MM.1S (cell line): ENCODE results near the gene COG2.

Experiments used
- CTCF ChIP-seq: fragments of 300-600 bp; sonication (generic); IDR thresholded peaks from 2 replicates; pipeline ENCODE4 v1.5.1; 2016; ENCODE audit warnings: antibody characterized with exemption, low read length, mixed read lengths
- EZH2 ChIP-seq: fragments of 300-600 bp; sonication (generic); optimal IDR thresholded peaks from 2 replicates; pipeline ENCODE3; 2017; ENCODE audit warnings: low read depth, mild to moderate bottlenecking, antibody characterized with exemption, low read length, mixed read lengths
- EZH2phosphoT487 ChIP-seq: fragments of 300-600 bp; sonication (generic); IDR thresholded peaks from 2 replicates; pipeline ENCODE4 v1.6.1; 2018; ENCODE audit warnings: antibody characterized with exemption, low read length

DNA sequence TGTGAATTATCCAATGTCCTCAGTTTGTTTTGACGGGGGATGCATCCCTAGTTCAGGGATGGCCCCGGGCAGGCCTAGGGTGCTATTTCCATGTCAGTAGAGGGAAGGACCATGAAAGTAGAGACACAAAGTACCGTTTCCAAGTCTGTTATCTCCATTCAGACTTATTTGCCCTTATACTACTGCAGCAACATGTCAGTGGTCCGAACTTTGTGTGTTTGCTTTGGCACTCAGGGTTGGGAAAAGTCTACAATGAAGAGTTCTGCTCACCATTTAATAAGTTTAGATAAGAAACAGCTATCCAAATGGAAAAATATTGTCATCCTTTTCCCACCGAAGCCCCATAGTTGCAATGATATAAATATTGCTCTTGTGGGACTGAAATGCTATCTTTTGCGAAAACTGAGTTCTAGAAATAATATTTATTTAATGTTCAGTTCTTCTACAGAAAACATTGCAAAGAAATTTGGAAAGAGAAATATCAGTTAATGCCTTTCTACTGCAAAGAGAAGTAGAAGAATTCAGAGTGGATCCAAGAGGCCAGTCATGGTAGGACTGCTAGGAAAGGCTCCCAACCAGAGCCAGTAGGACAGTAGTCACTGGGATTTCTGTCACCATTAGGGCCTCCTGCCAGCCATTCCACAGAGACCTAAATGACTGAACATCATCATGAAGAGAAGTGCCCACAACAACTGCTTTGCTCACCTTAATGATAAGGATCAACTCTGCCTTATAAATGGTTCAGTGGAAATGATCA, 83.2 kb downstream of the COG2 start:
- TF ChIP-seq CTCF: no peak
- TF ChIP-seq EZH2phosphoT487: no peak
- TF ChIP-seq EZH2: no peak
